ENCODE results near the gene LINC00632. TPM values are rescaled to one million over a fixed set of nuclear protein-coding genes. Genes with fewer than 3 reads are reported as not detected.

LINC00632 gene
- total RNA-seq, 2 donors from 2014 or later, result 513 to 1,057 TPM

Other genes with a start within 250 kb of the LINC00632 start
- not detected for gene SOX3, start 204.7 kb upstream of the LINC00632 start, total RNA-seq